Amniotic epithelial cell (primary cell): ENCODE results near the gene CEP63.
"Not testable (repeated sequence)": the region's sequence is repeated elsewhere in the genome, so short reads cannot be mapped to it uniquely, and the experiment has no call there.

ENCODE experiments used
- DNase-seq: peaks from one replicate; pipeline ENCODE4 v3.0.0-alpha.2; 2010; ENCODE audit warnings: low read depth

CEP63 gene

GRCh38 chr3:134516905-134517304 lies 31.0 kb downstream of the CEP63 start:
- DNase-seq, result no peak

GRCh38 chr3:134517791-134518190 lies 31.9 kb downstream of the CEP63 start:
- DNase-seq, result no peak

GRCh38 chr3:134522541-134522940 lies 36.7 kb downstream of the CEP63 start:
- no peak for DNase-seq

DNA sequence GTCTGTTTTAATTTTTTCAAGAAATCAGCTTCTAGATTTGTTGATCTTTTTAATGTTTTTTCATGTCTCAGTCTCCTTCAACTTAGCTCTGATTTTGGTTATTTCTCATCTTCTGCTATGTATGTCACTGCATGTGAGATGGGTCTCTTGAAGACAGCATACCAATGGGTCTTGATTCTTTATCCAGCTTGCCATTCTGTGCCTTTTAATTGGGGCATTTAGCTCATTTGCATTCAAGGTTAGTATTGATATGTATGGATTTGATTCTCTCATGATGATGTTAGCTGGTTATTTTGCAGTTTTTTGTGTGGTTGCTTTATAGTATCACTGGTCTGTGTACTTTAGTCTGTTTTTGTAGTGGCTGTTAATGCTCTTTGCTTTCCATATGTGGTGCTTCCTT lies 39.4 kb downstream of the CEP63 start:
- no peak for DNase-seq

DNA sequence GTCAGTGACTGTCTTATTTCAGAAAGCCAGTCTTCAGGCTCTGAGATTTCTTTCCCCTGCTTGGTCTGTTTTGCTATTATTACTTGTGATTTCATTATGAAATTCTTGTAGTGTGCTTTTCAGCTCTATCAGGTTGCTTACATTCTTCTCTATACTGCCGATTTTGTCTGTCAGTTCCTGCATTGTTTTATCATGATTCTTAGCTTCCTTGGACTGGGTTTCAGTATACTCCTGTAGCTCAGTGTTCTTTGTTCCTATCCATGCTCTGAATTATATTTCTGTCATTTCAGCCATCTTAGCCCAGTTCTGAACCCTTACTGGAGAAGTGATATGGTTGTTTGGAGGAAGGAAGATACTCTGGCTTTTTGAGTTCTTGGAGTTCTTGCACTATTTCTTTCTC lies 40.5 kb downstream of the CEP63 start:
- no peak for DNase-seq

- no peak for DNase-seq
Measured at GRCh38 chr3:134527037-134527436, 41.2 kb downstream of the CEP63 start.

DNA sequence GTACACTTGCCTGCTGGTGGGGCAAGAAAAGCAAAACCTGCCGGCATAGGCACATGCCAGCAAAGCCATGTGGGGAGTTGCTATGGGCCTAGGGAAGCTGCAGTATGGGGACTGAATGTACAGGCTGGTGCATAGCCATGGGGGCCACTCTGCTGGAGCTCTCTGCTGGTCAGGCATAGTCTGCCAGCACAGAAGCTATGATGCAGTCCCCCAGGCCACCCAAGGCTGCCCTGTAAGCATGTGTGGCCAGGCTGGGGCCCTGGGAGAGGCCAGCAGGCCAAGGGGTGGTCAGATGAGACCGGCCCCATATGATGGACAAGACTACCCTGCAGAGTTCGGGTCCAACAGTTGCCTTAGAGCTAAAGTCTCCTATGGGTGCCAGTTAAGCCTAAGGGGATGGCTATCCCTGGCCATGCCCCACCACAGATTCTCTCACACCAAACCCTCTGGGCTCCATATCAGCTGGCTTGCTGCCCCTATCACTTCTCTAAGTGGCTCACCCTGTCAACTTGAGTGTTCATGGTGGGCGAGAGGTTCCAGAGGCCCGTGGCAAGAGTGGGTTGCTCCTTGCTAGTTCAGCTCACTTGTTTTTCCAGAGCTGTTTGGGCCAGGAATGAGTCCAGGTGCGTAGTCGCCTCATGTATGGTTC lies 41.8 kb downstream of the CEP63 start:
- no peak for DNase-seq

GRCh38 chr3:134533493-134533892 lies 47.6 kb downstream of the CEP63 start:
- DNase-seq, result no peak

- no peak for DNase-seq
Measured at GRCh38 chr3:134535186-134535970, 49.5 kb downstream of the CEP63 start.

GRCh38 chr3:134536781-134537180 lies 50.9 kb downstream of the CEP63 start:
- no peak for DNase-seq

DNA sequence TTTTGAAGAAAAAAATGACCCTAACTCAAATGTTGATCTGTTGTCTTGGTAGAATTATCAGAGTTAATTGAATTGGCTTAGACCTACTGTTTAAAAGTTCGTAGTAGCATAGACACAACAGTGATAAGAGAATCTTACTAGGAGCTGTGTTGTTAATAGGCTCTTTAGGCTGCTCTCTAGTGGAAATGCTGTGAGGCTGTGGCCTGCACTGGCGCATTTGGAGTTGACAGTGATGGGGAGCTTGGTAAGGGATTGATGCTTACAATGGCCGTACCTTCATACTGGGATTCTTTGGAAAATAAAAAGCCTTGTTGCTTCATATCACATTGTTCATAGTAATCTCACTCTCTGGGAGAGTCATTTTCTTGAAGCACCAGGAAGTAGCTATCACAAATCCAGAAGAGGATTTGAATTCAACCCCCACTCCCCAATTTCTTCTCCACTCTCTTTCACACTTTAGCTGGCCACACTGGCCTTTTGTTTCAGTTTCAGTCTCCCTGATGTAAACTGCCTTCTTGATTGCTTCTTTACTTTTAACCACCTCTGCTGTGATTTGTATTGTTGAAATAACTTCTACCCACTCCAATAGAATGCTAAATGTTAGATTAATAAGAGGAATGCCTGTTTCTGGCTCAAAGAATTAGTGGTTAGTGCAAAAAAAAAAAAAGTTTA lies 56.6 kb downstream of the CEP63 start:
- DNase-seq, result no peak

DNA sequence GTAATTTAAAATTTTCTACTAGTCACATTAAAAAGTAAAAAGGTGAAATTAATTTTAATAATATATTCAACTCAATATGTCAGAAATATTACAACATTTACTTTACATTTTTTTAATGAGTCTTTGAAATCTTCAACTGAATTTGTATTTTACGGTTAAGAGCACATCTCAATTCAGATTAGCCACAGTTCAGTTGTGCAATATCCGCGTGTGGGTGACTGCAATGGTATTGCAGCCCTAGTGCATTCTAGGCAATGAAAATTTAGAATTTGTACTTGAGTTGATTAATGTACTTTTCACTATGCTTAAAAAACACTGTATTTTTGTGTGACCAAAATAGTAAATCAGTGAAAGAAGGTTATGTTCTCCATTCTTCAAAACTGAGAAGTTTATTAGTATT lies 57.3 kb downstream of the CEP63 start:
- DNase-seq, result peak; percentile 51

- DNase-seq, result peak; percentile 8
Measured at GRCh38 chr3:134544316-134544715, 58.5 kb downstream of the CEP63 start.

GRCh38 chr3:134544783-134545182 lies 58.9 kb downstream of the CEP63 start:
- DNase-seq, result not testable (repeated sequence)

- DNase-seq, result no peak
Measured at GRCh38 chr3:134545818-134546217, 60.0 kb downstream of the CEP63 start.

DNA sequence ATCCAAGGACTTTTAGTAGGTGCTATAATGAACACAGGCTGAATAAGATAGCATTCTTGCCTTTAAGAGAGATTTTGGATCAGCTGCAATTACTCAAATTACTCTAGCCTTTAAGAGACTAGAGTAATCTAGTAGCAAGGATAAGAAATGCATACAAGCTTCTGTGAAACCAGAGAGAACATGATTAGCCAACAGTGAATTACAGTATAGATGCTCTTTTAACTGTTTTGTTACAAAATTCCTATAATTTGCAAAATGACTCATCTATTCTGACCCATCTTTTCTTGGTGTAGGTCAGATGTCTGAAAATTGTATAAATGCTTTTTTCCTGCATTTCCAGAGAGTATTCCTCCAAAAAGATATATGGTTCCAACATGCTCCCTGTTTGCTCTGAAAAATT lies 66.9 kb downstream of the CEP63 start:
- peak; percentile 41 for DNase-seq

GRCh38 chr3:134559591-134559990 lies 73.7 kb downstream of the CEP63 start:
- no peak for DNase-seq

DNA sequence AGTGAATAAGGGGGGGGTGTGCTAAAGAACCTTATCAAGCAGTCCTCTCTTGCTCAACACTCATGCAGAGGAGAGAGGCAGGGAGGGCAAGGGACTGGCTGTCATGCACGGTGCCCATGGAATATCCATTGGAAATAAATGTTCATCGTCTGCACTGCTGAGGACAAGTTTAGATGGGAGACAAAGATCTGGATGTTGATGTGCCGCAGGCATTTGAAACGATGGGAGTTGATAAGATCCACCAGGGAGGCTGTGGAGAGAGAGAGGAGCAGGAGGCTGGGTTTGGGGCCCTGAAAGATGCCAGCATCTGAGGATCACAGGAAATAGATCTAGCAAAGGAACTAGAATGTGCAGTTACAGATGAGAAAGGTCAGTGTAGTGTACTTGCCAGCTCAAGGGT lies 76.2 kb downstream of the CEP63 start:
- DNase-seq, result no peak

DNA sequence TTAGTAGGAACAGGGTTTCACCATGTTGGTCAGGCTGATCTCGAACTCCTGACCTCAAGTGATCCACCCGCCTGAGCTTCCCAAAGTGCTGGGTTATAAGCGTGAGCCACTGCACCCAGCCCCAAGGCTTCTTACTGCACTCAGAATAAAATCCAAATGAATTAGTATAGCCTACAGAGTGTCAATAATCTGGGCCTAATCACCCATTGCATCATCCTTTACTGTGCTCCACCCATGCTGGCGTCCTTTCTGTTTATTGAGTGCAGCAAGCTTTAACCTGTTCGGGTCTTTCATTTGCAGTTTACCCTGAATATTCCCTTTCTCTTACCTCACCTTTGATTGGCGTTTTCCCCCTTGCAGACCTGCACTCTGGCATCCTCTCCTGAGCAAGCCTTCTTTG lies 77.7 kb downstream of the CEP63 start:
- no peak for DNase-seq

DNA sequence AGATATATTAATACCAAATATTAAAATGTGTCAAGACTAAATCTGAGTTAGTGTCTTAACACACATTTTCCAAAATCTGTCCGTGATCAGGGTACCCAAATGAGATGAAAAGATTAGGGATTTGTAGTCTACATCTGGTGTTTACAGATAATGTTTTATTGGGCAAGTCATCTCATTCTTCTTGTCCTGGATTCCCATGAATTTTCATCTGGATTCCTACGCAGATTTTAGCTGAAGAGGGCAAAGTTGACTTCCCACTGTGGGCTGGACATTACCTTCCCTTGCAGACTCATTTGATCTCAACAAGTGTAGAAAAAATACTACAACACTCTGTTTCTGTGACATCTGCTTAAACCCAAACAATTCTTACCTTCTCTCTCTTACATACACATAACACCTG lies 79.1 kb downstream of the CEP63 start:
- no peak for DNase-seq

GRCh38 chr3:134567605-134568004 lies 81.7 kb downstream of the CEP63 start:
- no peak for DNase-seq

DNA sequence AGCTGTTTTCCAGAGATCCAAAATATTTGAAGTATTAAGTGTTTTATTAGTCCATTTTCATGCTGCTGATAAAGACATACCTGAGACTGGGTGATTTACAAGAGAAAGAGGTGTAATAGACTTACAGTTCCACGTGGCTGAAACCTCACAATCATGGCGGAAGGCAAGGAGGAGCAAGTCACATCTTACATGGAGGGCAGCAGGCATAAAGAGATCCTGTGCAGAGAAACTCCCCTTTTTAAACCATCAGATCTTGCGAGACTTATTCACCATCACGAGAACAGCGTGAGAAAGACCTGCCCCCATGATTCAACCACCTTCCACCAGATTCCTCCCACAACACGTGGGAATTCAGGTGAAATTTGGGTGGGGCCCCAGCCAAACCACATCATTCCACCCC lies 82.9 kb downstream of the CEP63 start:
- no peak for DNase-seq

DNA sequence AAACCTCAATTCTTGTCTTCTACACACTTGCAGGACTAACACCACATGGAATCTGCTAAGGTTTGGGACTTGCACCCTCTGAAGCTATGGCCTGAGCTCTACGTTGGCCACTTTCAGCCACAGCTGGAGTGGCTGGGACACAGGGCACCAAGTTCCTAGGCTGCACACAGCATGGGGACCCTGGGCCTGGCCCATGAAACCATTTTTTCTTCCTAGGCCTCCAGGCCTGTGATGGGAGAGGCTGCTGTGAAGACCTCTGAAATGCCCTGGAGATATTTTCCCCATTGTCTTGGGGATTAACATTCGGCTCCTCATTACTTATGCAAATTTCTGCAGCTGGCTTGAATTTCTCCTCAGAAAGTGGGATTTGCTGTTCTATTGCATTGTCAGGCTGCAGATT lies 84.0 kb downstream of the CEP63 start:
- DNase-seq, result not testable (repeated sequence)
